Measurements from ENCODE around the gene GADD45G.

GADD45G gene

DNA sequence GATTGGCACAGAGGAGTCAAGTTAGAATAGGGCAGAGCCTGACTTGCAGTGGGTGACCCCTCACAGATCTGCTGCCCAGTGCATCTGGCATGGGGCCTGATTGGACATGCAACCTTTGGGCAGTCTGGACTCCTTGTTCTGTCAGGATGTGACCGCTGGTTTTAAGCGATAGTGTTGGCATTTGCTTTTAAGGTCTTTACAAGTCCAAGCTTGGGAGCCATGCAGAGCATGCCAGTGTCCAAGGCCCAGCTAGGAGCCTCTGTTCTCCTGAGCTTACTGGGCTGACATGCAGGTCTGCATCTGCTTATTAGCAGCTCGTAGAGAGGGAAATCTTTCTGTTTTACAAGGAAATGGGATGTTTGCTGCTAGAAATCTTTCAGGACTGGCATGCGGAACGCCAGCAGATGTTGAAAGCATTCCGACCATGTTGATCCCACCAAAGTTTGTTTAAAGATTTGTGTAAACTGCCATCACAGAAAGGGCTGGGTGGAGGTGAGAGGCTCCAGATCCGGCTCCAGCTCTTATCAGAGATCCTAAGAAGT, 27.5 kb downstream of the GADD45G start:
- no peak for DNase-seq

DNA sequence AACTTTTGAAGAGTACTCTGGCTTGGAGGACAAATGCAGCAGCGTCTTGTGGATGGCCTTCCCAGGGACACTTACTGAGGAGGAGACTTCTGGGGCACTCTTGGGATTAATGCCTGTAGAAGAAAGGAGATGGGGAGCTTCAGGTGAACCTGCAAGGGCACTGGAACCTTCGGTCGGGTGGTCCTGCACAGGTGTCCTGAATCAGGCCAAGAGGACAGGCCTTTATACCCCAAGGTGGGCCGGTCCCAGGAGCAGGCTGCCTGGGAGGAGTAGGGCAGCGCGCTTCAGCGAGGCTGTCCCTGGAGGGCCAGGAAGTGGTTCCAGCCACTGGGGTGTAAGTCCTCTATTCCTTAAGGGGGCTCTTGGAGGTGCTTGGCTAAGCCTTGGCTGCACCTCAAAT, 27.9 kb downstream of the GADD45G start:
- DNase-seq, result no peak

- no peak for DNase-seq
These were observed 28.6 kb downstream of the GADD45G start for GRCh38 chr9:89633404-89633803.

DNA sequence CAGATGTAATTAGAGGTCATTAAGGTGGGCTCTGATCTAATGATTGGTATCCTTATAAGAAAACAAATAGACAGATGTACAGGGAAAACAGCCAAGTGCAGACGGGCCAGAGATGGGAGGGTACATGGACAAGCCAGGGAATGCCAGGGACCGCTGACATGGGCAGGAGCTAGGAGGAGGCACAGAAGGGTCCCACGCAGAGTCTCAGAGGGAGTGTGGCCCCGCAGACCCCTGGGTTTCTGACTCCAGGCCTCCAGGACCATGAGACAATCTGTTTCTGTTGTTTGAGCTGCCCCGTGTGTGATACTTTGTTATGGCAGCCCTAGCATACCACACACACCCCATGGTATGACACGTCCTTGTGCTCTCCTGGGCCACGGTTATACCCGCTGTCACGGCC, 29.1 kb downstream of the GADD45G start:
- no peak for DNase-seq

DNA sequence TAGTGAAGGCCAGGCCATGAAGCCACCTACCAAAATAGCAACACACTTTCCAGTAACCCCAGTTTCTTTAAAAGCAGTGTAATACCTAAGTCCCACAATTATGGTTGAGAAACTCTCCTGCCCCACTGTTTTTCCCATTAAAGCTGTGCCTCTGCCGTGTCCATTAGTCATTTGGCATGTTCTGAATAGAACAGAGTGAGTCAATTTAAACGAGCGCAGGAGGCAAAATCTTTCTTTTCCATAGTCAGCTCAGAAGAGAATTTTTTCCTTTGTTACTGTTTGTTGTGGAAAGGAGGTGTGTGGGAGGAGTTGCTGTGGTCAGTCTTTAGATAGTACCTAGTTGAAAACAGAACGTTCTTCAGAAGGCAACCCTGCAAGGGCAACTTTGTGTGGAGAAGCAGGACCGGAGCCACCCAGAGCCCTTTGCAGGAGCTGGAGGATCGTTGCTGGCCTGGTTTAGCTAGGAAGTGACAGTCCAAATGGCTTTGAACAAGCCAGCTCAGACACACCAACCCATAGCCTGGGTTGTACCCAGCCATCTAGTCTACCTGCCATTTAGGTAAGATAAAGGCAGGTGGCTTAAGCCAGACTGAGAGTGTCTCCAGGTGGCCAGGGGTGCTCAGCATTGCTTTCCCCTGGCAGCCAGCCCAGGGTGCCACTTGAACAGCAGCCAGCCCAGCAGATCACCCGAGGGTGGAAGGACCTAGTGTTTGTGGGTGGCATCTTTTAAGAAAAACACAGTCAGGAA, 30.4 kb downstream of the GADD45G start:
- DNase-seq, result no peak

DNA sequence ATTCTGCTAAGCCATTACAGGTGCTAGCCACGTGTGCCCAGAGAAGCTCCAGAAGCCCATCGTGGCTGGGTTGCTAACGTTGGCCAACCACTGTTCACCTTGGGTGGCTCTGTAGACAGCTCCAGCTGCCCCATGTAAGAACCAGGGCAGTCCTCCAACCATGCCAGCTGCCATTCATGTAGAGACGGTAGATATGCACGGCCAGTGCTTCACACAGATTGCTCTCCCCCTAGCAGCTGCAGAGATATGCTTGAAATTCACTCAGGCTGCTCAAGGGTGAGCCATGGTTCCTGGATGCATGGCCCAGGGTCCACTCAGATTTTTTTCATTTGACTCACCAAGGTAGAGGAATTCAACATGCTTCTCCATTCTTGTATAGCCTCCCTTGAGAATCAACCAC, 31.0 kb downstream of the GADD45G start:
- DNase-seq, result no peak

- DNase-seq, result no peak
These were observed 33.0 kb downstream of the GADD45G start for GRCh38 chr9:89637787-89638186.

GRCh38 chr9:89638359-89638758, 33.5 kb downstream of the GADD45G start:
- DNase-seq, result no peak

GRCh38 chr9:89638893-89639292, 34.1 kb downstream of the GADD45G start:
- DNase-seq, result no peak

GRCh38 chr9:89639367-89639795, 34.6 kb downstream of the GADD45G start:
- DNase-seq, result no peak

GRCh38 chr9:89639961-89640360, 35.1 kb downstream of the GADD45G start:
- no peak for DNase-seq

DNA sequence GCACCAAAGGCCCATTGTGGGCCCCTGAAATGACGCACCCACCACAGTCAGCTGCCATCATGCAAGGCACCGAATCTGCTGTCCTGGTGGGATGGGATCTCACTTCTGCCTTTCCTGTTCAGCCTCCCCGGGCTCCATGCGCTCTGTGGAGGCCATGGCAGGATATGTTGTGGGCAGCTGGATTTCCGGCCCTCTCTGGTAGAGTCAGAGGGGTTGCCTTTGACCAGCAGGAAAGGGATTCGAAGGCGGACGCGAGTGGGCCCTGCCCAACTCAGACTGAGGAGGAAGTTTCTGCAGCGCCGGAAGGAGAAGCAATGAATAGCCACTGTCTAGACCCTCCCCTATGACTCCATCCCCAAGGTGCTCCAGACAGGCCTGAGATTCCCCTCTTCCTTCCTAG, 35.5 kb downstream of the GADD45G start:
- DNase-seq, result no peak

DNA sequence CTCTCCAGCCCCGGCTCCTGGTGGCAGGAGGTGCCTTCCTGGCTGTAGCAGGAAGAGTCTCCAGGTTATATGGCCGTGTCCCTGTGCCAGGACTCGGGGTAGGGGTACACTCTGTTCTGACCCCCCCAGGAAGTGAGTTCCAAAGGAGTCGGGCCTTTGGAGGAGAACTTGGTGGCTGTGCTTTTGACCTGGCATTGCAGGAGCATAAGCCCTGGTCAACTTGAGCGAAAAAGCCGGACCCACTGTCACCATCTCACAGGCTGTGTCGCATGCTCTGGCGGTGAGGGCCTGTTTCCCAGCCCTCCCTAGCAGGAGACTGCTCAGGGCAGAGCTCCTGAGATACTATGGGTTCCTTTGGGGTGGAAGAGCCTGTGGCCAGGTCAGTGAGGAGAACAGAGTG, 36.0 kb downstream of the GADD45G start:
- no peak for DNase-seq

- DNase-seq, result no peak
These were observed 37.2 kb downstream of the GADD45G start for GRCh38 chr9:89641980-89642379.

DNA sequence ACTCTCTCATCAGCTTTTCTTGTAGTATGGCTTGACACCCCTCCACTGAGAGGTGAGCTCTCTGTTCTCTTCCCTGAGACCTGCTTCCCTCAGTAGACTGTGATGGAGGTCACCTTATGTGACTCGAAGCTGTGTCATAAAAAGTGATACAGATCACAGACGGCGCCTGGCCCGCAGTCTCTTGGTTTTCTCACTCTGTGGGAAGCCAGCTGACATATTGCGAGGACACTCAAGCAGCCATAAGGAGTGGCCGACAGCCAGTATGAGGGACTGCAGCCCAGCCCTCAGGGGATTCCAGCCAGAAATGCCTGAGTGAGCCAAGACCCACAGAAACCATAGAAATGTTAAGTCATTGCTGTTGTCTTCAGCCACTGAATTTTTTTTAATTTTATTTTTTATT, 38.0 kb downstream of the GADD45G start:
- no peak for DNase-seq

GRCh38 chr9:89646189-89646939, 41.6 kb downstream of the GADD45G start:
- no peak for DNase-seq

DNA sequence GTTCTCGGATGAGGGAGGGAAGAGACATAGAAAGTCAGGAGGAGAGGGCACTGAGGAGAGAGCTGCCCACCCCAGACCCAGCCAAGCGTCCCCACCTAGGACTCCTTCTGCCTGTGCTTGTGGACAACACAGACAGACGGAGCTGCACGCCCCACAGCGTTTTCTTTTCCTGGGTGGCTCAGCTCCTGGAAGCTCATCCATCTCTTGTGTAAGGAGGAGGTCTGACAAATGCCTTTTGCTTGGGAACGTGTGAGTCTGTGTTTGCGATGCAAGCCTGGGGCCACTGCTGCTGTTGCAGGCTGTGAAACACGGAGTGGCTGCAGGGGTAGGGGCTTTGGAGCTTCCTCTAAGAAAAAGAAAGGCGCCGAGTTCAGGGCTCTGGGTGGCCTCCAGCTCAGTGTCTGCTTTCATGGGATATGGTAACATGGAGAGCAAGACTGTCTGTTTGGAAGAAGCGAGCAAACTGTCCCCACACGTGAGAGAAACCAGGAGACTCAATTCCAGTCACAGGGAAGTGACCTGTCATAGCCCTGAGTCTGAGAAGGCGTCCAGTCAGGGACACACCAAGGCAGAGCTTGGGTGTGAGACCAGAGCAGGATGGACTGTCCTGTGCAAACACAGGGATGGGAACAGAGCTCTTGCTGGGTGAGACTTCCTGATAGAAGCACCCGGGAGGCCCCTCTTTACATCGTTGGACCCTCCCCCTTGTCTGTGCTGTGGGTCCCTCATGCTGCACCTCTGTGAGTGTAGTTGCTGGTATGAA, 42.7 kb downstream of the GADD45G start:
- no peak for DNase-seq

DNA sequence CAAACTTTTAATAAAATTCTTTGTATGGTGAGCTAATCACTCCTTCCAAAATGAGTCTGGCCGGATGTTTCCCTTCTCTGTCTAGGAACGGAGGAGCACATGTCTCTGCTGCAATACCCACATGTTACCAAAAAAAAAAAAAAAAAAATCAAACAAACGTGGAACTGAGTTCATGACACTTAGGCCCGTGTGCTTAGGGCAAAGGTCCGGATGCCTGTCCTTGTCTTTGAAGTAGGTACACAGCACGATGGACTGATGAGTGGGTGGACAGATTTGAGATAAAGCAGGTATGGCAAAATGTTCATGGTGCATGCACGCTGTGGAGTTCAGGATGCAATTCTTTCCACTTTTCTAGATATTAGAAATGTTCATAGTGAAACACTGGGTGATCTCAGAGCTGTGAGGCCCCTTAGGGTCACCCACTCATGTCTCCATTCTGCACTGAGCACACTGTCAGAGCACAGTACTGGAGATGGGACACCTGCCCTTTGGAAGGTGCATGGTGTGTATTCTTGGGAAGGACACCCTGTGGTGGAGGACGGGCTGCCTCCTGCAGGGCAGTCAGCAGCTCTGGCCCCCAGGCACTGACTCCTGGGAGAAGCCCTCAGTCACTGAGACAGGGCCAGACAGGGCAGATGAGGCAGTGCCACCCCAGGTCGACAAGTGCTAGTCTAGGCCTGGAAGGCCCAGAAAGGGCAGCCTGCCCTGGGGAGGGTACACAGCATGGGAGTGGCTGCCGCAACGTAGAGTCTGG, 43.6 kb downstream of the GADD45G start:
- DNase-seq, result no peak

GRCh38 chr9:89649039-89649691, 44.4 kb downstream of the GADD45G start:
- DNase-seq, result no peak

DNA sequence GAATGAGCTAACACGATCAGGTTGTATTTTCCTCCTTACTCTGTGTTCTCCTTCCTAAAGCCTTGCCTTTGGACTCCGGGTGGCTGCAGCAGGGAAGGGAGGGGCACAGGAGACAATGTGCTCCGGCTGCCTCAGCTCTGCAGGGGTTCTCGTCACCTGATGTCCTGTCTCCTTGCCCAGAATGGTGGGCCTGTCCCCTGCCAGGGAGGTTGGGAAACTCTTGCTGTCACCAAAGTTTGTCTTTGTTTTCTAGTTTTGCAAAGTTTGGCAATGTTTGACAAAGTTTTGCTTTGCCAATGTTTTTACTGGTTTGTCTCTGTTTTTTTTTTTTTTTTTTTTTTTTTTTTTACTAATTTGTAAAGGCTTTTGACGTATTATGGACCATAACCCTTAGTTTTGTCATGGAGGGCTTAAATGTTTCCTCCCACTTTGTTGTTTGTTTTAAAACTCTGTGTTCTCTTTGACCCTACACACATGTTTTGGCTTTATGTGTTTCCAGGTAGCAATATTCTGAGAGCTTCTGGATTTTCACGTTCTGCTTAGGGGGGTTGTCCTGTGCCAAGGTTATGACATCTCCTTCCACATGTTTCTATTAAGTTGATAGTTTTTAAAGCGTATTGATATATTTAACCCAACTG, 49.3 kb downstream of the GADD45G start:
- no peak for DNase-seq
